OCI-LY3 (cell line): ENCODE measurements around the gene SAA1.

ENCODE experiments used
- CTCF ChIP-seq: fragments of 200-600, 300-600 bp; sonication (generic); IDR thresholded peaks from 2 replicates; pipeline ENCODE4 v1.5.1; 2014; ENCODE audit warnings: antibody characterized with exemption, low read length, low read depth
- EZH2phosphoT487 ChIP-seq: fragments of 200-600 bp; shearing (Covaris generic); IDR thresholded peaks from 2 replicates; pipeline ENCODE4 v1.6.1; 2018; ENCODE audit warnings: antibody characterized with exemption, mixed run types, low read depth

DNA sequence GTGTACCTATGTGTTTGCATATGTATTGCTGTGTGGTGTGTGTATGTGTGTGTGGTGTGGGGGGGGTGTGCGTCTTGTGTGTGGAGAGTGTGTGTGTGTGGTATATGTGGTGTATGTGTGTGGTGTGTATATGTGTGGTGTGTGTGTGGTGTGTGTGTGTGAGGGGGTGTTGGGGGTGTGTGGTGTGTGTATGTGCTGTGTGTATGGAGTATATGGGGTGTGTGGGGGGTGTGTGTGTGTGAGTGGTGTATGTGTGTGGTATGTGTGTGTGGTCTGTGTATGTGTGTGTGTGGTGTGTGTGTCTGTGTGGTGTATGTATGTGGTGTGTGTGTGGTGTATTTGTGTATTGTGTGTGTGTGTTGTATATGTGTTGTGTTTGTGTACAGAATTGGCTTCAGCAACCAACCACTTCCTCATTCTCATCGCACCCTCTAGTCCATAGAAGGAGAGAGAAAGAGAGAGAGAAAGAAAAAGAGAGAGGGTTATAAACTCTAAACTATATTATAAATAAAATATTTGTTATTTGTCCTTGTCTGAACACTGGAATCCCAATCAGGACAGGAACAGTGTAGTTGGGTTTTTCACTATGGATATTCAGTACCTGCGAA is 43.1 kb upstream of the SAA1 start:
- TF ChIP-seq CTCF, result no peak
- no peak for TF ChIP-seq EZH2phosphoT487
